ENCODE data around the gene SBNO2.

The SBNO2 gene

DNA sequence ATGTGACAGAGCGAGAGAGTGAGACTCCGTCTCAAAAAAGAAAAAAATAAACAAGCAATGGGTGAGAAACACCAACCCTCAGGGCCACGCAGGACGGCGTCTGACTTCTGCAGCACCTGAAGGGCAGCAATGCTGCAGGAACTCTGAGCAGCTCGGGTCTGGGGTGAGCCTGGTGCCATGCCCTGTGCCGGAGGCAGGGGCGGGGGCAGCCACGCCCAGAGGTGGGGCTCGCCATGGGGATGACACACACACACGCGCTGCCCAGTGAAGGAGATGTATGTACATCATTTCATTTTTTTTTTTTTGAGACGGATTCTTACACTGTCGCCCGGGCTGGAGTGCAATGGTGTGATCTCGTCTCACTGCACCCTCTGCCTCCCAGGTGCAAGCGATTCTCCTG is 46.0 kb downstream of the SBNO2 start:
- Histone ChIP-seq H3K9ac (ENCODE audit: low read depth, low read length) (no peak overlapping the region), H3K27ac (ENCODE audit: low read length) (no peak overlapping the region), H3K79me2 (ENCODE audit: insufficient read depth, low read length) (peaks cover 25% of the 10 kb centered on the region), H3K36me3 (ENCODE audit: insufficient read depth, low read length) (peaks cover 33% of the 10 kb centered on the region), H3K9me3 (ENCODE audit: insufficient read depth, low read length, severe bottlenecking) (no peaks in the 10 kb centered on the region), H3K4me3 (ENCODE audit: low read depth in 1 of 2, low read length in 2 of 2) (no peak overlapping the region), H3K4me1 (ENCODE audit: insufficient read depth, low read length) (peaks cover 24% of the 10 kb centered on the region), H3K27me3 (ENCODE audit: insufficient read depth, low read length, poor library complexity) (no peaks in the 10 kb centered on the region), H3K4me2 (ENCODE audit: insufficient read depth, low read length) (no peak overlapping the region), H4K20me1 (ENCODE audit: insufficient read depth, low read length) (peaks cover 7% of the 10 kb centered on the region), H2AFZ (ENCODE audit: low read depth, low read length) (no peak overlapping the region)
- TF ChIP-seq, protein P1, sequence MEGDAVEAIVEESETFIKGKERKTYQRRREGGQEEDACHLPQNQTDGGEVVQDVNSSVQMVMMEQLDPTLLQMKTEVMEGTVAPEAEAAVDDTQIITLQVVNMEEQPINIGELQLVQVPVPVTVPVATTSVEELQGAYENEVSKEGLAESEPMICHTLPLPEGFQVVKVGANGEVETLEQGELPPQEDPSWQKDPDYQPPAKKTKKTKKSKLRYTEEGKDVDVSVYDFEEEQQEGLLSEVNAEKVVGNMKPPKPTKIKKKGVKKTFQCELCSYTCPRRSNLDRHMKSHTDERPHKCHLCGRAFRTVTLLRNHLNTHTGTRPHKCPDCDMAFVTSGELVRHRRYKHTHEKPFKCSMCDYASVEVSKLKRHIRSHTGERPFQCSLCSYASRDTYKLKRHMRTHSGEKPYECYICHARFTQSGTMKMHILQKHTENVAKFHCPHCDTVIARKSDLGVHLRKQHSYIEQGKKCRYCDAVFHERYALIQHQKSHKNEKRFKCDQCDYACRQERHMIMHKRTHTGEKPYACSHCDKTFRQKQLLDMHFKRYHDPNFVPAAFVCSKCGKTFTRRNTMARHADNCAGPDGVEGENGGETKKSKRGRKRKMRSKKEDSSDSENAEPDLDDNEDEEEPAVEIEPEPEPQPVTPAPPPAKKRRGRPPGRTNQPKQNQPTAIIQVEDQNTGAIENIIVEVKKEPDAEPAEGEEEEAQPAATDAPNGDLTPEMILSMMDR (IDR thresholded peaks at IDR 0.05; ENCODE audit: borderline replicate concordance, extremely low read depth, low read length, poor library complexity, severe bottlenecking): no peak
- TF ChIP-seq EZH2 (IDR thresholded peaks at IDR 0.05; ENCODE audit: borderline replicate concordance, low read depth, low read length, severe bottlenecking): no peak
- no peak for DNase-seq
- ATAC-seq (ENCODE audit: insufficient read depth, low read depth): no peak

DNA sequence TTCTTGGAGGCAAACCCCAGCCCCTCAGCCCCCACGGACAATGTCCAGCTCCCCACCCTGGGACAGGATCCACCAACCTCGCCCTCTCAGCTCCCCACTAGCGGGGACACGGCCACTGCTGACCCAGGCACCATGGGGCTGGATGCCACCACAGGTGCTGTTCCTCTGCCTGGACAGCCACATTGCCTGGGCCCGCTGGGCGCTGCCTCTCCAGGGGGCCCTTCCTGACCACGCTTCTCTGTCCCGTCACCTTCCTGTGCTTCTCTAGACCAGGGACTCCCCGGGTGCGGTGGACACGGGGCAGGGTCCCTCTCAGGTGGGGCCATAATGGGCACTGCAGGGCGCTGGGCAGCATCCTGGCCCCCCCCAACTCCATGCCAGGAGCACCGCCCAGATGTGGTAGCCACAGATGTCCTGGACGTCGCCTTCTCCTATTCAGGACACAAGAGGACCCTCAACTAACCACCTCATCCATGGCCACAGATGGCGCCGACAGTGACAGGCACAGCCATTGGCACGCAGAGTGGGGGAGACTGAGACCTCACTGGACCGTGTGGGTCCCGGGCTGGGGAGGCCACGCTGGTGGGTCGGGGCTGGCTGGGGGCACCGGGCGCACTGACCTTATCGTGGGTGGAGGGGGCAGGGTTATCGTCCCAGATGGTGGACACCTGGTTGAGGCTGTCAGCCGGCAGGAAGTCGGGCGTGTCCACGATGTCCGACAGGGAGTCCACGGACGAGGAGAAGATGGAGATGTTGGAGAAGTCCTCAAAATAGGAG is 46.9 kb downstream of the SBNO2 start:
- peaks cover 41% of the 10 kb centered on the region for H3K36me3 ChIP-seq (ENCODE audit: insufficient read depth, low read length)
- H3K79me2 ChIP-seq (ENCODE audit: insufficient read depth, low read length): peaks cover 25% of the 10 kb centered on the region
- H4K20me1 ChIP-seq (ENCODE audit: insufficient read depth, low read length): peaks cover 7% of the 10 kb centered on the region
- H3K4me2 ChIP-seq (ENCODE audit: insufficient read depth, low read length): no peak overlapping the region
- no peak overlapping the region for H3K27ac ChIP-seq (ENCODE audit: low read length)
- no peak overlapping the region for H3K9ac ChIP-seq (ENCODE audit: low read depth, low read length)
- H2AFZ ChIP-seq (ENCODE audit: low read depth, low read length): no peak overlapping the region
- DNase-seq: no peak
- peaks cover 15% of the 10 kb centered on the region for H3K4me1 ChIP-seq (ENCODE audit: insufficient read depth, low read length)
- H3K4me3 ChIP-seq (ENCODE audit: low read depth in 1 of 2, low read length in 2 of 2): no peak overlapping the region
- ATAC-seq (ENCODE audit: insufficient read depth, low read depth): no peak
- no peaks in the 10 kb centered on the region for H3K9me3 ChIP-seq (ENCODE audit: insufficient read depth, low read length, severe bottlenecking)
- H3K27me3 ChIP-seq (ENCODE audit: insufficient read depth, low read length, poor library complexity): no peaks in the 10 kb centered on the region
- TF ChIP-seq, protein P1 (IDR thresholded peaks at IDR 0.05; ENCODE audit: borderline replicate concordance, extremely low read depth, low read length, poor library complexity, severe bottlenecking): no peak
- TF ChIP-seq EZH2 (IDR thresholded peaks at IDR 0.05; ENCODE audit: borderline replicate concordance, low read depth, low read length, severe bottlenecking): no peak

DNA sequence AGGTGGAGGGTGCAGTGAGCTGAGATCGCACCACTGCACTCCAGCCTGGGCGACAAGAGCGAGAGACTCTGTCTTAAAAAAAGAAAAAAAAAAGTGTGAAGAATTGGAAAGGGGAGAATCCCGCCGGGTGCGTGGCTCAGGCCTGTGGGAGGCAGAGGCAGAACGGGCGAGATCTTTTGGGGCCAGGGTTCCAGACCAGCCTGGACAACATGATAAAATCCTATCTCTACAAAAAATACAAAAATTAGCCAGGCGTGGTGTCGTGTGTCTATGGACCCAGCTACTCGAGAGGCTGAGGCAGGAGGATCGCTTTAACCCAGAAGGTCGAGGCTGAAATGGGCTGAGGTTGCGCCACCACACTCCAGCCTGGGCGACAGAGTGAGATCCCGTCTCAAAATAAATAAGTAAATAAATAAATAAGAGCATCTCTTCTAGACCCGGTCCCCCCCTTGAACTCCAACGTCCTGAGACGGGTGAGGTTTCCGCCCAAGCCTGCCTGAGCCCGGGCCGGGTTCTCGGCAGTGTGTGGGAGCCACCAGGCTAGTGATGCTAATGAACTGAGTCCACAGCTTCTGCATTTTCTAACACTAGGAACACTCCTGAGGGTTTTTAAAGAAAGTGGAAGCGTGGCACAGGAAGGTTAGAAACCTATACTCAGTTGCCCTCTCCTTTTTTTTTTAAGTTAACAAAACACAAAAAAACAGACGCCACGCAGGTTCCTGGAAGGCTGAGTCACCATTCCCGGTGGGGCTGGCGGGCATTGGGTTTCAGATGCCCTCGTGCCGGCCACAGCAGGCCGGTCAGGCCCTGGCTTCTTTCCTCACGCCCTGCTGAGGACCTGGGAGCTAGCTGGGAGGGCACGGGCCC is 48.2 kb downstream of the SBNO2 start:
- Histone ChIP-seq H2AFZ (ENCODE audit: low read depth, low read length) (no peak overlapping the region), H3K9me3 (ENCODE audit: insufficient read depth, low read length, severe bottlenecking) (no peaks in the 10 kb centered on the region), H3K27me3 (ENCODE audit: insufficient read depth, low read length, poor library complexity) (no peaks in the 10 kb centered on the region), H4K20me1 (ENCODE audit: insufficient read depth, low read length) (peaks cover 7% of the 10 kb centered on the region), H3K9ac (ENCODE audit: low read depth, low read length) (no peak overlapping the region), H3K4me2 (ENCODE audit: insufficient read depth, low read length) (no peak overlapping the region), H3K4me1 (ENCODE audit: insufficient read depth, low read length) (peaks cover 2% of the 10 kb centered on the region), H3K27ac (ENCODE audit: low read length) (no peak overlapping the region), H3K36me3 (ENCODE audit: insufficient read depth, low read length) (peaks cover 52% of the 10 kb centered on the region), H3K79me2 (ENCODE audit: insufficient read depth, low read length) (peaks cover 16% of the 10 kb centered on the region), H3K4me3 (ENCODE audit: low read depth in 1 of 2, low read length in 2 of 2) (no peak overlapping the region)
- DNase-seq (no peak), ATAC-seq (ENCODE audit: insufficient read depth, low read depth) (no peak)
- TF ChIP-seq, protein P1 (IDR thresholded peaks at IDR 0.05; ENCODE audit: borderline replicate concordance, extremely low read depth, low read length, poor library complexity, severe bottlenecking): no peak
- TF ChIP-seq EZH2 (IDR thresholded peaks at IDR 0.05; ENCODE audit: borderline replicate concordance, low read depth, low read length, severe bottlenecking): no peak
